GM18526 (cell line): ENCODE measurements around the gene SAP30BP.

Experiments used
- POLR2A ChIP-seq: IDR thresholded peaks from 3 replicates; pipeline ENCODE4 v1.6.1; 2011; ENCODE audit not compliant: insufficient read length; ENCODE audit errors: extremely low read depth

The SAP30BP gene

GRCh38 chr17:75707079-75707571 lies 40.0 kb downstream of the SAP30BP start:
- TF ChIP-seq POLR2A = no peak

- TF ChIP-seq POLR2A = no peak
These were observed 45.3 kb downstream of the SAP30BP start for GRCh38 chr17:75712446-75712845.

GRCh38 chr17:75719732-75720131 lies 52.6 kb downstream of the SAP30BP start:
- TF ChIP-seq POLR2A = no peak

GRCh38 chr17:75720656-75721462 lies 53.7 kb downstream of the SAP30BP start, which contains the start of gene ITGB4:
Gene ITGB4 (plus strand): TSS chr17:75721459. CDS start chr17:75724704, 3,245 bp downstream.
- TF ChIP-seq POLR2A = no peak

- TF ChIP-seq POLR2A = no peak
These were observed 54.4 kb downstream of the SAP30BP start for GRCh38 chr17:75721463-75722011.

GRCh38 chr17:75722076-75722475 lies 54.9 kb downstream of the SAP30BP start:
- no peak for TF ChIP-seq POLR2A

- no peak for TF ChIP-seq POLR2A
These were observed 55.5 kb downstream of the SAP30BP start for GRCh38 chr17:75722542-75723095.

GRCh38 chr17:75723171-75723930 lies 56.2 kb downstream of the SAP30BP start:
- no peak for TF ChIP-seq POLR2A

- no peak for TF ChIP-seq POLR2A
These were observed 57.2 kb downstream of the SAP30BP start for GRCh38 chr17:75724016-75725003.

- TF ChIP-seq POLR2A = no peak
These were observed 58.4 kb downstream of the SAP30BP start for GRCh38 chr17:75725504-75725903.

GRCh38 chr17:75727391-75727790 lies 60.3 kb downstream of the SAP30BP start:
- TF ChIP-seq POLR2A = no peak

GRCh38 chr17:75729351-75729750 lies 62.2 kb downstream of the SAP30BP start:
- TF ChIP-seq POLR2A = no peak

GRCh38 chr17:75730065-75730464 lies 62.9 kb downstream of the SAP30BP start:
- no peak for TF ChIP-seq POLR2A

- no peak for TF ChIP-seq POLR2A
These were observed 64.1 kb downstream of the SAP30BP start for GRCh38 chr17:75731086-75731715.
